ENCODE measurements around the gene ACTBL2.
"Not testable (repeated sequence)": the region's sequence is repeated elsewhere in the genome, so short reads cannot be mapped to it uniquely, and the experiment has no call there.

The ACTBL2 gene

GRCh38 chr5:57470339-57470738, 12.3 kb downstream of the ACTBL2 start:
- no peak for TF ChIP-seq CTCF (IDR thresholded peaks at IDR 0.05)
- Histone ChIP-seq H3K27ac (no peak overlapping the region), H3K36me3 (no peaks in the 10 kb centered on the region), H3K4me1 (peaks cover 0 to 12% (median 0%) of the 10 kb centered on the region in 4 donors), H3K27me3 (no peaks in the 10 kb centered on the region), H3K9me3 (no peaks in the 10 kb centered on the region), H3K4me3 (no peak overlapping the region)
- intact Hi-C loops (cut with DNase I; ENCODE audit: low total_unique reads), result no loop called here
- no peak for DNase-seq

- intact Hi-C loops (cut with DNase I; ENCODE audit: low total_unique reads), result no loop called here
- TF ChIP-seq CTCF (IDR thresholded peaks at IDR 0.05), result no peak
- Histone ChIP-seq H3K9me3 (no peaks in the 10 kb centered on the region), H3K4me3 (no peak overlapping the region), H3K36me3 (no peaks in the 10 kb centered on the region), H3K27me3 (no peaks in the 10 kb centered on the region), H3K27ac (no peak overlapping the region), H3K4me1 (peaks cover 0 to 12% (median 0%) of the 10 kb centered on the region in 4 donors)
- DNase-seq, result no peak
Measured at GRCh38 chr5:57468481-57469163, 14.0 kb downstream of the ACTBL2 start.

DNA sequence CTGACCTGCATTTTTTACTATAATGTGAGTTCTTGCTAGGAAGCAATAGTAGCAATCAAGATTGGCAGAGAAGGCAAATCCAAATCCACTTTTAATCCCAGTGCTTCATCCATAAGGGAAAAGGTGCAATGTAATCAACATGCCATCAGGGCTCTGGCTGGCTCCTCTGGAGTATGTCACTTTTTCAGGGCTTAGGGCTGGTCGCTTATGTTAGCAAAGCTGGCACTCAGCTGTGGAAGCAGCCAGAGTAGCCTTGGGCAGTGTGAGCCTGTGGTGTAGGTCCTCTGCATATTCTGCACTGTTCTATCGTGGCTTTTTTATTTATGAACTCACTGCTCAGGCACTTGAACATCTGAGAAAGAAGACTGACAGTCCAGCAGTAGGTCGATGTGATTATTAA, 16.1 kb downstream of the ACTBL2 start:
- Histone ChIP-seq H3K27me3 (no peaks in the 10 kb centered on the region), H3K4me3 (no peak overlapping the region)
- intact Hi-C loops (cut with DNase I; ENCODE audit: low total_unique reads), result no loop called here

DNA sequence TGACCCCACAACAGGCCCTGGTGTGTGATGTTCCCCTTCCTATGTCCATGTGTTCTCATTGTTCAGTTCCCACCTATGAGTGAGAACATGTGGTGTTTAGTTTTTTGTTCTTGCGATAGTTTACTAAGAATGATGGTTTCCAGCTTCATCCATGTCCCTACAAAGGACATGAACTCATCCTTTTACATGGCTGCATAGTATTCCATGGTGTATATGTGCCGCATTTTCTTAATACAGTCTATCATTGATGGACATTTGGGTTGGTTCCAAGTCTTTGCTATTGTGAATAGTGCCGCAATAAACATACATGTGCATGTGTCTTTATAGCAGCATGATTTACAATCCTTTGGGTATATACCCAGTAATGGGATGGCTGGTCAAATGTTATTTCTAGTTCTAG, 22.6 kb downstream of the ACTBL2 start:
- DNase-seq; H3K4me1 ChIP-seq; H3K36me3 ChIP-seq; H3K27me3 ChIP-seq; H3K9me3 ChIP-seq; intact Hi-C loops (cut with DNase I; ENCODE audit: low total_unique reads); H3K4me3 ChIP-seq; H3K27ac ChIP-seq: not testable (repeated sequence)

More for the DNA sequence above, 16.1 kb downstream of the ACTBL2 start:
- Histone ChIP-seq H3K4me1 (peaks cover 0 to 12% (median 0%) of the 10 kb centered on the region in 4 donors), H3K9me3 (no peaks in the 10 kb centered on the region), H3K27ac (no peak overlapping the region), H3K36me3 (no peaks in the 10 kb centered on the region)
- DNase-seq, result no peak
- no peak for TF ChIP-seq CTCF (IDR thresholded peaks at IDR 0.05)

DNA sequence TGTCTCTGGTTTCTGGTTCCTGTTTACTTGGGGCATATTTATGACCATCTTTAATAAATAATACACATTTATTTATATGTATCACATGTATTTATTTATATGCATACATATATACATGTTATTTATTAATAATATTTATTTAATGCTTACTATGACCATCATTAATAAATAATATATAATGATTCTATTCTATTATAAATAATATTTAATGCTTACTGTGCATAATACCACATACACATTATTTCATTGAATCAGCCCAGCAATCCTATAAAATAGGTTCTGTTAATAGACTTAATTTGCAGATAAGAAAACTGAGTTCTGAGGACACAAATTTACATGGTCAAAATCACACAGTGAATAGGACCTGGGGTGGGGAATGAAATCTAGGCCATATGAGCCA, 24.2 kb downstream of the ACTBL2 start:
- Histone ChIP-seq H3K36me3 (no peaks in the 10 kb centered on the region), H3K4me3 (no peak overlapping the region), H3K4me1 (peaks cover 0 to 18% (median 5%) of the 10 kb centered on the region in 4 donors), H3K27ac (no peak overlapping the region), H3K27me3 (no peaks in the 10 kb centered on the region), H3K9me3 (no peaks in the 10 kb centered on the region)
- no peak for TF ChIP-seq CTCF (IDR thresholded peaks at IDR 0.05)
- intact Hi-C loops (cut with DNase I; ENCODE audit: low total_unique reads), result no loop called here
- DNase-seq, result no peak

- no peak for DNase-seq
- intact Hi-C loops (cut with DNase I; ENCODE audit: low total_unique reads), result no loop called here
- H3K27ac ChIP-seq, result no peak overlapping the region
- TF ChIP-seq CTCF (IDR thresholded peaks at IDR 0.05), result no peak
- H3K9me3 ChIP-seq, result no peaks in the 10 kb centered on the region
- no peaks in the 10 kb centered on the region for H3K27me3 ChIP-seq
- no peak overlapping the region for H3K4me3 ChIP-seq
- no peaks in the 10 kb centered on the region for H3K36me3 ChIP-seq
- H3K4me1 ChIP-seq, result peaks cover 0 to 36% (median 18%) of the 10 kb centered on the region in 4 donors
Measured at GRCh38 chr5:57456531-57457135, 26.0 kb downstream of the ACTBL2 start.
